ENCODE results near the gene MPEG1.

MPEG1 gene

GRCh38 chr11:59218893-59219292 lies 6.2 kb upstream of the MPEG1 start:
- DNase-seq (ENCODE audit: low read depth in 2 of 2) = no peak

GRCh38 chr11:59218319-59218718 lies 5.6 kb upstream of the MPEG1 start:
- no peak for DNase-seq (ENCODE audit: low read depth in 2 of 2)

- no peak for DNase-seq (ENCODE audit: low read depth in 2 of 2)
Measured at GRCh38 chr11:59216641-59217564, 4.2 kb upstream of the MPEG1 start.

- no peak for DNase-seq (ENCODE audit: low read depth in 2 of 2)
Measured at GRCh38 chr11:59214141-59214893, 1.6 kb upstream of the MPEG1 start.

- DNase-seq (ENCODE audit: low read depth in 2 of 2) = no peak
Measured at GRCh38 chr11:59212222-59212621, 505 bp downstream of the MPEG1 start.

GRCh38 chr11:59208956-59209355 lies 3.8 kb downstream of the MPEG1 start:
- DNase-seq (ENCODE audit: low read depth in 2 of 2) = no peak

- peak in 1 of 2 donors; percentile 11 for DNase-seq (ENCODE audit: low read depth in 2 of 2)
Measured at GRCh38 chr11:59207988-59208451, 4.7 kb downstream of the MPEG1 start.

GRCh38 chr11:59206635-59207034 lies 6.1 kb downstream of the MPEG1 start:
- no peak for DNase-seq (ENCODE audit: low read depth in 2 of 2)

GRCh38 chr11:59205648-59206047 lies 7.1 kb downstream of the MPEG1 start:
- DNase-seq (ENCODE audit: low read depth in 2 of 2) = no peak

GRCh38 chr11:59204746-59205145 lies 8.0 kb downstream of the MPEG1 start:
- no peak for DNase-seq (ENCODE audit: low read depth in 2 of 2)

- no peak for DNase-seq (ENCODE audit: low read depth in 2 of 2)
Measured at GRCh38 chr11:59201353-59201752, 11.4 kb downstream of the MPEG1 start.

GRCh38 chr11:59200423-59200746 lies 12.3 kb downstream of the MPEG1 start:
- no peak for DNase-seq (ENCODE audit: low read depth in 2 of 2)

GRCh38 chr11:59199546-59200422 lies 12.9 kb downstream of the MPEG1 start:
- no peak for DNase-seq (ENCODE audit: low read depth in 2 of 2)

GRCh38 chr11:59198726-59199125 lies 14.0 kb downstream of the MPEG1 start:
- DNase-seq (ENCODE audit: low read depth in 2 of 2) = no peak

GRCh38 chr11:59197991-59198390 lies 14.7 kb downstream of the MPEG1 start:
- no peak for DNase-seq (ENCODE audit: low read depth in 2 of 2)

GRCh38 chr11:59196777-59197176 lies 15.9 kb downstream of the MPEG1 start:
- DNase-seq (ENCODE audit: low read depth in 2 of 2) = no peak

- no peak for DNase-seq (ENCODE audit: low read depth in 2 of 2)
Measured at GRCh38 chr11:59195586-59195985, 17.1 kb downstream of the MPEG1 start.

GRCh38 chr11:59193587-59194130 lies 19.1 kb downstream of the MPEG1 start:
- DNase-seq (ENCODE audit: low read depth in 2 of 2) = no peak

GRCh38 chr11:59192446-59193020 lies 20.2 kb downstream of the MPEG1 start:
- DNase-seq (ENCODE audit: low read depth in 2 of 2) = no peak

GRCh38 chr11:59191890-59192289 lies 20.8 kb downstream of the MPEG1 start:
- DNase-seq (ENCODE audit: low read depth in 2 of 2) = no peak

- DNase-seq (ENCODE audit: low read depth in 2 of 2) = no peak
Measured at GRCh38 chr11:59191095-59191494, 21.6 kb downstream of the MPEG1 start.
